ENCODE results near the gene MCHR2.
"Not testable (repeated sequence)": the region's sequence is repeated elsewhere in the genome, so short reads cannot be mapped to it uniquely, and the experiment has no call there.

Gene MCHR2

GRCh38 chr6:99993533-99994251, at the start of gene MCHR2:
MCHR2 (minus strand) TSS chr6:99994223; CDS start chr6:99956147, 38,076 bp downstream.
- DNase-seq, result no peak

GRCh38 chr6:100038546-100038945, 44.5 kb upstream of the MCHR2 start:
- DNase-seq, result not testable (repeated sequence)

- no peak for DNase-seq
Measured at GRCh38 chr6:100035873-100036653, 42.0 kb upstream of the MCHR2 start.

- no peak for DNase-seq
Measured at GRCh38 chr6:100023798-100024197, 29.8 kb upstream of the MCHR2 start.

- DNase-seq, result no peak
Measured at GRCh38 chr6:100022847-100023246, 28.8 kb upstream of the MCHR2 start.

- no peak for DNase-seq
Measured at GRCh38 chr6:100008857-100009256, 14.8 kb upstream of the MCHR2 start.

GRCh38 chr6:100001915-100002388, 7.9 kb upstream of the MCHR2 start:
- peak; percentile 66 for DNase-seq

GRCh38 chr6:99997141-99997540, 3.1 kb upstream of the MCHR2 start:
- no peak for DNase-seq

GRCh38 chr6:99995916-99996315, 1.9 kb upstream of the MCHR2 start:
- DNase-seq, result no peak

- DNase-seq, result no peak
Measured at GRCh38 chr6:99993146-99993532, 884 bp downstream of the MCHR2 start.

- no peak for DNase-seq
Measured at GRCh38 chr6:99991955-99992354, 2.1 kb downstream of the MCHR2 start.

- no peak for DNase-seq
Measured at GRCh38 chr6:99980741-99981140, 13.3 kb downstream of the MCHR2 start.

- DNase-seq, result no peak
Measured at GRCh38 chr6:99979953-99980352, 14.1 kb downstream of the MCHR2 start.

GRCh38 chr6:99967052-99967451, 27.0 kb downstream of the MCHR2 start:
- no peak for DNase-seq

- no peak for DNase-seq
Measured at GRCh38 chr6:99960027-99960426, 34.0 kb downstream of the MCHR2 start.

- no peak for DNase-seq
Measured at GRCh38 chr6:99951016-99951805, 42.8 kb downstream of the MCHR2 start.

GRCh38 chr6:99946005-99946404, 48.0 kb downstream of the MCHR2 start:
- no peak for DNase-seq

GRCh38 chr6:99943846-99944245, 50.2 kb downstream of the MCHR2 start:
- no peak for DNase-seq

- DNase-seq, result no peak
Measured at GRCh38 chr6:99940582-99940981, 53.4 kb downstream of the MCHR2 start.

GRCh38 chr6:99933129-99933528, 60.9 kb downstream of the MCHR2 start:
- no peak for DNase-seq

GRCh38 chr6:99912657-99913056, 81.4 kb downstream of the MCHR2 start:
- DNase-seq, result no peak

GRCh38 chr6:99905209-99906106, 88.6 kb downstream of the MCHR2 start:
- DNase-seq, result peak; percentile 76
